A204.1 (cell line): Measurements from ENCODE around the gene YPEL5.

Source experiments
- FAIRE-seq: peaks from 2 replicates; lab custom pipeline; 2012; peaks lifted over from hg19 to GRCh38; lab: Jason Lieb, UNC

YPEL5 gene

GRCh38 chr2:30172627-30173026 is 25.8 kb downstream of the YPEL5 start:
- FAIRE-seq, result no peak

GRCh38 chr2:30177440-30177839 is 30.6 kb downstream of the YPEL5 start:
- no peak for FAIRE-seq

- no peak for FAIRE-seq
These were observed 31.1 kb downstream of the YPEL5 start for GRCh38 chr2:30177956-30178355.

- FAIRE-seq, result no peak
These were observed 32.0 kb downstream of the YPEL5 start for GRCh38 chr2:30178618-30179434.

- FAIRE-seq, result no peak
These were observed 32.7 kb downstream of the YPEL5 start for GRCh38 chr2:30179536-30179935.

GRCh38 chr2:30180226-30180625 is 33.4 kb downstream of the YPEL5 start:
- FAIRE-seq, result no peak

- FAIRE-seq, result no peak
These were observed 34.4 kb downstream of the YPEL5 start for GRCh38 chr2:30181176-30181575.

GRCh38 chr2:30184035-30184434 is 37.2 kb downstream of the YPEL5 start:
- no peak for FAIRE-seq

GRCh38 chr2:30185178-30185577 is 38.4 kb downstream of the YPEL5 start:
- no peak for FAIRE-seq

GRCh38 chr2:30188292-30188691 is 41.5 kb downstream of the YPEL5 start:
- no peak for FAIRE-seq

- no peak for FAIRE-seq
These were observed 43.8 kb downstream of the YPEL5 start for GRCh38 chr2:30190637-30191036.

- no peak for FAIRE-seq
These were observed 44.3 kb downstream of the YPEL5 start for GRCh38 chr2:30191107-30191506.

- FAIRE-seq, result no peak
These were observed 45.0 kb downstream of the YPEL5 start for GRCh38 chr2:30191819-30192271.

- no peak for FAIRE-seq
These were observed 45.5 kb downstream of the YPEL5 start for GRCh38 chr2:30192314-30192713.

GRCh38 chr2:30193104-30193681 is 46.4 kb downstream of the YPEL5 start:
- FAIRE-seq, result no peak

- no peak for FAIRE-seq
These were observed 47.6 kb downstream of the YPEL5 start for GRCh38 chr2:30194421-30194820.

GRCh38 chr2:30195016-30195415 is 48.2 kb downstream of the YPEL5 start:
- no peak for FAIRE-seq

- FAIRE-seq, result no peak
These were observed 50.9 kb downstream of the YPEL5 start for GRCh38 chr2:30197570-30198192.

- FAIRE-seq, result no peak
These were observed 55.2 kb downstream of the YPEL5 start for GRCh38 chr2:30201990-30202389.

- no peak for FAIRE-seq
These were observed 56.3 kb downstream of the YPEL5 start for GRCh38 chr2:30203156-30203555.

GRCh38 chr2:30204281-30204680 is 57.5 kb downstream of the YPEL5 start:
- FAIRE-seq, result no peak

- FAIRE-seq, result no peak
These were observed 58.6 kb downstream of the YPEL5 start for GRCh38 chr2:30205456-30205855.
